Measurements from ENCODE around the gene THSD7B. TPM values are rescaled to one million over a fixed set of nuclear protein-coding genes. Genes with fewer than 3 reads are reported as not detected.

Gene THSD7B
- total RNA-seq, 1 donor from 2014 or later, result not detected

DNA sequence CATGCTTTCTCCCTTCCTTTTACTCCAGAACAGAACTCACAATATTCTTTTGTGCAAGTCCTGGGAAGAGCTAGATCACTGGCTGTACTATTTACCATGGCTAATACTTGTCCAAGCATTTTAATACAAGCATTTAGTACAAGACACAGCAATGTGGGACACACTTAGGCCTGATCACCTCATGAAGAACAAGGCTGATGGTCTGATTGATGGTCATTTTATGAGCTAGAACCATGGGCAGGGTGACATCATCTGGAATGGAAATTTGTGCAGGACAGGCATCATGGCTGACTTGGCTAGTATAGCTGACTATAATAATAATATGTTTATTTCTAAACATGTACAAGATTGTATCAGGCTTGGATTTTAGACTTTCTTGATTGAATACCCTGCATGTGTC, 824.8 kb downstream of the THSD7B start:
- no peak for TF ChIP-seq CTCF (IDR thresholded peaks at IDR 0.05; ENCODE audit: insufficient read depth, low read length, severe bottlenecking)
- no peaks in the 10 kb centered on the region for H3K36me3 ChIP-seq (ENCODE audit: control insufficient read depth, insufficient read depth, low read length)
- DNase-seq (ENCODE audit: low read depth), result no peak
- no peaks in the 10 kb centered on the region for H3K27me3 ChIP-seq (ENCODE audit: control insufficient read depth, insufficient read depth, low read length)
- no peak for FAIRE-seq
- no peak overlapping the region for H3K4me3 ChIP-seq (ENCODE audit: low read depth, low read length)

GRCh38 chr2:137607722-137608318, 842.5 kb downstream of the THSD7B start:
- no peak for TF ChIP-seq CTCF (IDR thresholded peaks at IDR 0.05; ENCODE audit: insufficient read depth, low read length, severe bottlenecking)
- no peaks in the 10 kb centered on the region for H3K27me3 ChIP-seq (ENCODE audit: control insufficient read depth, insufficient read depth, low read length)
- no peak for FAIRE-seq
- no peaks in the 10 kb centered on the region for H3K36me3 ChIP-seq (ENCODE audit: control insufficient read depth, insufficient read depth, low read length)
- DNase-seq (ENCODE audit: low read depth), result no peak
- no peak overlapping the region for H3K4me3 ChIP-seq (ENCODE audit: low read depth, low read length)

DNA sequence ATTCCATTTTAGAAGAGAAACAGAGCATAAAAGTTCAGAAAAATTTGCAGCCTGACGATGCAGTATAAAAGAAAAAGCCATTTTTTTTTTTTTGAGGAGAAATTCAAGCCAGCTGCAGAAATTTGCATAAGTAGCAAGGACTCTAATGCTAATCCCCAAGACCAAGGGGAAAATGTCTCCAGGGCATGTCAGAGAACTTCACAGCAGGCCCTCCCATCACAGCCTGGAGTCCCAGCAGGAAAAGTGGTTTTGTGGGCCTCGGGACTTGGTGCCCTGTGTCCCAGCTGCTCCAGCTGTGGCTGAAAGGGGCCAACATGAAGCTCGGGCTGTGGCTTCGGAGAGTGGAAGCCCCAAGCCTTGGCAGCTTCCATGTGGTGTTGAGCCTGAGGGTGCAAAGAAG, 873.6 kb downstream of the THSD7B start:
- Histone ChIP-seq H3K4me3 (ENCODE audit: low read depth, low read length) (no peak overlapping the region), H3K36me3 (ENCODE audit: control insufficient read depth, insufficient read depth, low read length) (no peaks in the 10 kb centered on the region), H3K27me3 (ENCODE audit: control insufficient read depth, insufficient read depth, low read length) (no peaks in the 10 kb centered on the region)
- DNase-seq (ENCODE audit: low read depth) (no peak), FAIRE-seq (no peak)
- no peak for TF ChIP-seq CTCF (IDR thresholded peaks at IDR 0.05; ENCODE audit: insufficient read depth, low read length, severe bottlenecking)

GRCh38 chr2:137644731-137645130, 879.4 kb downstream of the THSD7B start:
- H3K36me3 ChIP-seq (ENCODE audit: control insufficient read depth, insufficient read depth, low read length), result no peaks in the 10 kb centered on the region
- DNase-seq (ENCODE audit: low read depth) (peak; percentile 31), FAIRE-seq (no peak)
- H3K27me3 ChIP-seq (ENCODE audit: control insufficient read depth, insufficient read depth, low read length), result no peaks in the 10 kb centered on the region
- TF ChIP-seq CTCF (IDR thresholded peaks at IDR 0.05; ENCODE audit: insufficient read depth, low read length, severe bottlenecking), result no peak
- H3K4me3 ChIP-seq (ENCODE audit: low read depth, low read length), result no peak overlapping the region

GRCh38 chr2:137654046-137654445, 888.7 kb downstream of the THSD7B start:
- TF ChIP-seq CTCF (IDR thresholded peaks at IDR 0.05; ENCODE audit: insufficient read depth, low read length, severe bottlenecking), result no peak
- DNase-seq (ENCODE audit: low read depth) (no peak), FAIRE-seq (peak; percentile 83)
- H3K4me3 ChIP-seq (ENCODE audit: low read depth, low read length), result no peak overlapping the region
- peaks cover 1% of the 10 kb centered on the region for H3K27me3 ChIP-seq (ENCODE audit: control insufficient read depth, insufficient read depth, low read length)
- H3K36me3 ChIP-seq (ENCODE audit: control insufficient read depth, insufficient read depth, low read length), result no peaks in the 10 kb centered on the region

GRCh38 chr2:137655814-137656213, 890.5 kb downstream of the THSD7B start:
- no peak overlapping the region for H3K4me3 ChIP-seq (ENCODE audit: low read depth, low read length)
- H3K36me3 ChIP-seq (ENCODE audit: control insufficient read depth, insufficient read depth, low read length), result no peaks in the 10 kb centered on the region
- H3K27me3 ChIP-seq (ENCODE audit: control insufficient read depth, insufficient read depth, low read length), result peaks cover 1% of the 10 kb centered on the region
- DNase-seq (ENCODE audit: low read depth) (no peak), FAIRE-seq (no peak)
- TF ChIP-seq CTCF (IDR thresholded peaks at IDR 0.05; ENCODE audit: insufficient read depth, low read length, severe bottlenecking), result no peak

Data from bronchial epithelial cell (primary cell).